IPS-11a (cell line): ENCODE measurements around the gene NPTXR.

Experiments used
- H3K4me3 ChIP-seq: one replicate; pipeline ENCODE4 v1.5.1; 2013; ENCODE audit warnings: low read depth, low read length, control low read depth

The NPTXR gene

GRCh38 chr22:38853196-38853651 is 9.4 kb upstream of the NPTXR start:
- H3K4me3 ChIP-seq = no peak overlapping the region

- no peak overlapping the region for H3K4me3 ChIP-seq
These were observed 8.7 kb upstream of the NPTXR start for GRCh38 chr22:38852522-38852921.

GRCh38 chr22:38850941-38851849 is 7.4 kb upstream of the NPTXR start:
- H3K4me3 ChIP-seq = no peak overlapping the region

GRCh38 chr22:38850399-38850798 is 6.6 kb upstream of the NPTXR start:
- H3K4me3 ChIP-seq = no peak overlapping the region

DNA sequence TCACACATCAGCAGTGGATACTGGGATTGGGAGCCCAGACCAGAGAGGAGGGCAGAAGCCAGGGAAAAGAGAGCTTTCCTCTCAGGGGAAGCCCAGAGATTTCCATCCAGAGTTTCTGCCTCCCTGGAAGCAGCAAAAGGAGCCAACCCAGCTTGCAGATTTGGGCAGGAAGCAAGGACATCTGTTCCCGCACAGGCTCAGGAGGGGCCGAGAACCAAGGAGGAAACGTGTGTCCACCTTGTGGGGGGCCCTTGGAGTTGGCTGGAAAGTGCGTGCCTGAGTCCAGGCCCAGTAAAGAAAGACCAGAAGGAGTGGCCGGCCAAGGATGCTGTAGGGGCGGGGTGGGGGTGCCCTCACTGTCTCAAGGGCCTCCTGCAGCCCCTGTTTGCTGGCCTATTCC is 6.0 kb upstream of the NPTXR start:
- no peak overlapping the region for H3K4me3 ChIP-seq

DNA sequence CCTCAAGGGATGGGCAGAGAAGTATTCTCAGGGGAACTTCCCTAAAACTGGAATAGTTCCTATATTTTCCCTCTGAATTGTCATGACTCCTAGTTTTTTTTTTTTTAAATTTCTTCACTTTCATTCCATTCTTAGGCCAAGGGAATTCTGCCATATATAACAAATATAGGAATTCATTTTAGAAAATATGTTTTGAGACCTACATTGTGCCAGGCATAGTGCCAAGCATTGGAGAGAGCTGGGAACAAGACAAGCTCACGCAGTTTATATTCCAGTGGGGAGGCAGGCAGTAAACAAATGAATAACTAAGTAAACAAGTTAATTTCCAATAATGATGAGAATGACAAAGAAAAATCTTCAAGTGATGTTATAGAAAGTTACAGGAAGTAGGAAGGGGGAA is 2.6 kb upstream of the NPTXR start:
- no peak overlapping the region for H3K4me3 ChIP-seq

GRCh38 chr22:38845004-38845740 is 1.3 kb upstream of the NPTXR start:
- H3K4me3 ChIP-seq = no peak overlapping the region

- peak overlapping the region; percentile 20 for H3K4me3 ChIP-seq
These were observed 631 bp upstream of the NPTXR start for GRCh38 chr22:38844315-38845003.

GRCh38 chr22:38843201-38843656 is 599 bp downstream of the NPTXR start:
- H3K4me3 ChIP-seq = peak overlapping the region; percentile 47

- peak overlapping the region; percentile 47 for H3K4me3 ChIP-seq
These were observed 1.2 kb downstream of the NPTXR start for GRCh38 chr22:38842512-38843200.

GRCh38 chr22:38841635-38842034 is 2.2 kb downstream of the NPTXR start:
- no peak overlapping the region for H3K4me3 ChIP-seq

GRCh38 chr22:38841211-38841610 is 2.6 kb downstream of the NPTXR start:
- H3K4me3 ChIP-seq = no peak overlapping the region

DNA sequence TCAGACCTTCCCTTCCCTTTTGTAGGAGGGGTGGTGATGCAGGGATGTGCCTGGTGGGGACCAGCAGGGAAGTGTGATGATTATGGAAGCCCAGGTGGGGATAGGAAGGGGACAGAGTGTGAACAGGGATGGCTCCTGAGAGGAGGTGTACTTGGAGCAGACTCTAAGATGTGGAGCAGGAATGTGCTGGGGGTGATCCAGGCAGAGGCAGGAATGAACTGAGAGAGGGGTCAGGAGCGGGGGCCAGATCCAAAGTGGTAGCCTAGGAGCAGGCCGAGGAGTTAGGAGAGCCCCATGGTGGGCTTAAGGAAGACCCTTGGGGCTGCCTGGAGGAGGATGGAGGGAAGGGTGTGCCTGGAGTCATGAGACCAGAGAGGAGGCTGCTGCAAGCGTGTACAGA is 3.7 kb downstream of the NPTXR start:
- H3K4me3 ChIP-seq = no peak overlapping the region

DNA sequence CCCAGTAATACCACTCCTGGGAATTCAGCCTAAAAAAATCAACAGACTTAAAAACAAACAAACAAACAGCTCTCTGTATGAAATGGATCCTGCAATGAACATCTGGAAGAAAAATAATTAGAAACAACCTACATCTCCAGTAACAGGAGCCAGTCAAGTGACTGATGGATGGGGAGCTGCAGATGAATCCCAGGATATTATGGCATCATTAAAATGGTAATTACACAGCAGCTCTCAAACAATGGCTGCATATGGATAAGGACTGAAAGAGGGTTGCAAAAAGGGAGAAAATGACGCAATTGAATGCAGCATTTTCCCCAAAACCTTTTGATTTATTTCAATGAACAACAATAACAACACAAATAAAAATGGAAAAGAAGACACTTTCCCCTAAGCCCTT is 4.1 kb downstream of the NPTXR start:
- H3K4me3 ChIP-seq = no peak overlapping the region

- H3K4me3 ChIP-seq = no peak overlapping the region
These were observed 6.4 kb downstream of the NPTXR start for GRCh38 chr22:38837414-38837928.

GRCh38 chr22:38835888-38836301 is 7.9 kb downstream of the NPTXR start:
- no peak overlapping the region for H3K4me3 ChIP-seq

DNA sequence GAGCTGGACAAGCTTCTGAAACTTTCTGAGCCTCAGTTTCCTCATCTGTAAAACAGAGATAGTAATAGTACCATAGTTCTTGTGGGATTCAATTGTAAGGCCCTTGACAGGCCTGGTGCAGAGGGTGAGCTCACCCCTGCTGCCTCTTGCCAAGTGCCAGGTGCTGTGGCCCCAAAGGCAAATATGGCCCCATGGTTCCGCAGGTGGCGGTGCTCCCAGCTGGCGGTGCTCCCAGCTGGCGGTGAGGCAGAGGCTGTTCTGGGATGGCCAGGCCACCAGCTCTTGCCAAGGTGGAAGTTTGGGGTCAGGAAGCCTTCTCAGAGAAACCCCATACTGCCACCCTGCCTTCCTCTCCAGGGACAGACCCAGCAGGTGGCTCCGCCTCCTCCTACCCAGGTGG is 8.8 kb downstream of the NPTXR start:
- no peak overlapping the region for H3K4me3 ChIP-seq

- H3K4me3 ChIP-seq = no peak overlapping the region
These were observed 9.4 kb downstream of the NPTXR start for GRCh38 chr22:38834215-38834953.

- no peak overlapping the region for H3K4me3 ChIP-seq
These were observed 10.8 kb downstream of the NPTXR start for GRCh38 chr22:38833061-38833460.
